HepG2 (cell line): ENCODE results near the gene GSC. TPM values are rescaled to one million over a fixed set of nuclear protein-coding genes. Genes with fewer than 3 reads are reported as not detected.

Source experiments
- ATAC-seq: fragments of 200-7000 bp; cut with Tn5 transposase; 3 replicates; pipeline ENCODE4 v1.9.1; 2020; ENCODE audit warnings: mild to moderate bottlenecking, moderate library complexity
- BruUV-seq: library from RNA; stranded (reverse); fragments of 400-500 nt; replicated peaks from 2 replicates; lab custom pipeline; 2021; lab: Mats Ljungman, UMichigan
- CTCF ChIA-PET: fragments of 300-600 bp; formaldehyde crosslinking; extraction: SDS; loops from one replicate; lab custom pipeline; 2021; ENCODE audit warnings: low total read pairs, inconsistent platforms, low intra/inter-chr PET ratio; lab: Yijun Ruan, JAX
- POLR2A ChIA-PET: fragments of 350-600 bp; sonication (Branson Sonifier 250); formaldehyde crosslinking; loops from one replicate; lab custom pipeline; 2020; ENCODE audit warnings: antibody characterized with exemption, inconsistent platforms; lab: Yijun Ruan, JAX
- DNase-seq: peaks from one replicate; pipeline ENCODE4 v3.0.0-alpha.2; 2015; ENCODE audit warnings: low spot score
- FAIRE-seq: peaks from 3 replicates; lab custom pipeline; 2011; peaks lifted over from hg19 to GRCh38; lab: Jason Lieb, UNC
- H2AFZ ChIP-seq: one replicate; pipeline ENCODE4 v1.6.1; 2011; ENCODE audit warnings: low read length, inconsistent platforms
- H3K27ac ChIP-seq: fragments of 300-600 bp; 3 replicates; pipeline ENCODE4 v1.8.0; 2011; ENCODE audit warnings: mixed run types, mild to moderate bottlenecking, mixed read lengths, low read length, inconsistent platforms; ENCODE audit not compliant: insufficient read depth; ENCODE audit errors: extremely low read length
- H3K27me3 ChIP-seq, 2 experiments: fragments of 200-600 bp in 1 of 2; 2 replicates in 1 of 2; 3 replicates in 1 of 2; pipeline versions ENCODE4 v1.6.0 to v1.8.0; 2011; ENCODE audit warnings: low read length in 2 of 2, mild to moderate bottlenecking in 2 of 2, moderate library complexity in 2 of 2, inconsistent platforms in 1 of 2; ENCODE audit not compliant: insufficient read depth in 2 of 2, control insufficient read depth in 1 of 2
- H3K36me3 ChIP-seq, 2 experiments: fragments of 200-600 bp in 1 of 2; replicated peaks in 1 of 2; 2 replicates in 1 of 2; 3 replicates in 1 of 2; pipeline versions ENCODE4 v1.5.1 to v1.8.0; 2011; ENCODE audit warnings: low read length in 2 of 2, inconsistent platforms in 1 of 2; ENCODE audit not compliant: insufficient read depth in 2 of 2, control insufficient read depth in 1 of 2
- H3K4me1 ChIP-seq: 2 replicates; pipeline ENCODE4 v1.5.1; 2012; ENCODE audit warnings: low read length, inconsistent platforms; ENCODE audit not compliant: insufficient read depth
- H3K4me2 ChIP-seq: 2 replicates; pipeline ENCODE4 v1.6.0; 2011; ENCODE audit warnings: low read depth, low read length, inconsistent platforms
- H3K4me3 ChIP-seq, 3 experiments: fragments of 200-600 bp in 1 of 3; sonication (generic), shearing (Covaris generic) in 1 of 3; replicated peaks in 1 of 3; 2 replicates each; pipeline ENCODE4 v1.5.1; 2011 to 2016; ENCODE audit warnings: low read length in 3 of 3, inconsistent platforms in 2 of 3, low read depth in 2 of 3, mild to moderate bottlenecking in 2 of 3, control low read depth in 1 of 3, mixed read lengths in 1 of 3; ENCODE audit not compliant: insufficient read depth in 1 of 3
- H3K79me2 ChIP-seq: one replicate; pipeline ENCODE4 v1.6.1; 2011; ENCODE audit warnings: low read length, inconsistent platforms; ENCODE audit not compliant: insufficient read depth
- H3K9ac ChIP-seq: 2 replicates; pipeline ENCODE4 v1.6.0; 2011; ENCODE audit warnings: mild to moderate bottlenecking, low read depth, low read length, inconsistent platforms; ENCODE audit not compliant: insufficient read depth
- H3K9me3 ChIP-seq: 2 replicates; pipeline ENCODE4 v1.5.1; 2012; ENCODE audit warnings: mild to moderate bottlenecking, low read length
- H4K20me1 ChIP-seq: 2 replicates; pipeline ENCODE4 v1.6.0; 2011; ENCODE audit warnings: inconsistent platforms, mild to moderate bottlenecking, low read length, moderate library complexity; ENCODE audit not compliant: insufficient read depth
- PAX8 ChIP-seq: sonication (generic); formaldehyde crosslinking; IDR thresholded peaks from 2 replicates; pipeline ENCODE4 v1.8.0; 2022; ENCODE audit warnings: mild to moderate bottlenecking, missing genetic modification reagents, borderline replicate concordance
- PHF5A ChIP-seq: IDR thresholded peaks from one replicate; pipeline ENCODE4 v1.6.1; 2018; ENCODE audit warnings: low read depth, missing genetic modification reagents; ENCODE audit not compliant: unreplicated experiment
- SNAPC5 ChIP-seq: sonication (generic); formaldehyde crosslinking; IDR thresholded peaks from 2 replicates; pipeline ENCODE4 v1.8.1; 2023; ENCODE audit warnings: mild to moderate bottlenecking, missing genetic modification reagents, borderline replicate concordance
- ZNF484 ChIP-seq: sonication (generic); formaldehyde crosslinking; IDR thresholded peaks from 2 replicates; pipeline ENCODE4 v1.5.1; 2020; ENCODE audit warnings: mild to moderate bottlenecking, low read depth, missing genetic modification reagents, borderline replicate concordance
- ZNF570 ChIP-seq: sonication (generic); formaldehyde crosslinking; IDR thresholded peaks from 2 replicates; pipeline ENCODE4 v1.4.0; 2020; ENCODE audit warnings: mild to moderate bottlenecking, missing genetic modification reagents, borderline replicate concordance
- ZNF709 ChIP-seq: sonication (generic); formaldehyde crosslinking; IDR thresholded peaks from 2 replicates; pipeline ENCODE4 v1.5.0; 2020; ENCODE audit warnings: mild to moderate bottlenecking, missing genetic modification reagents
- WGBS: methylation state at CpG from one replicate; pipeline ENCODE4 v1.1.6; 2017; ENCODE audit warnings: low lambda C conversion rate; 5-methylcytosine and 5-hydroxymethylcytosine counted together
- in situ Hi-C: cut with HindIII; loops from 2 replicates; pipeline ENCODE4 v1.10.0; 2017; ENCODE audit warnings: low pct_unique_long_range_greater_than_20kb; ENCODE audit not compliant: extremely low pct_ligation_motif_present
- intact Hi-C: fragments of 100-400 bp; cut with micrococcal nuclease; formaldehyde crosslinking; loops from one replicate; pipeline ENCODE4 v1.10.0; 2022; ENCODE audit not compliant: unreplicated experiment
- polyA plus RNA-seq, 8 experiments: library from polyadenylated mRNA; depleted of rRNA in 3 of 8; stranded (reverse) in 7 of 8; unstranded in 1 of 8; fragments of >200 nt; fragmentation: Illumina TruSeq in 4 of 8; extraction: Trizol in 4 of 8; gene quantifications; 2 replicates each; pipeline versions ENCODE4 v1.2.1 to v1.2.3, GENCODE V29; 2011 to 2016; ENCODE audit warnings: low read depth in 4 of 8, missing spikeins in 1 of 8, mixed read lengths in 1 of 8; ENCODE audit not compliant: insufficient read depth in 1 of 8
- total RNA-seq, 5 experiments: library from RNA; depleted of rRNA; stranded (reverse); fragments of >200 nt; fragmentation: Illumina TruSeq; extraction: Trizol; gene quantifications; 2 replicates each; pipeline ENCODE4 v1.2.3, GENCODE V29; 2016; ENCODE audit warnings: low read depth in 1 of 5
- TF ChIP-seq, protein P1 (sequence below), 2 experiments: sonication (generic) in 1 of 2; formaldehyde crosslinking in 1 of 2; IDR thresholded peaks; 2 replicates each; pipeline versions ENCODE4 v1.4.0 to v1.6.1; 2016 to 2020; ENCODE audit warnings: borderline replicate concordance in 1 of 2, low read depth in 1 of 2, mild to moderate bottlenecking in 1 of 2, missing genetic modification reagents in 1 of 2

The GSC gene
- total and polyA plus RNA-seq, 2 of the 13 experiments (the other 11 are each of a cell fraction or from before 2014, with no cell fraction given) = not detected

DNA sequence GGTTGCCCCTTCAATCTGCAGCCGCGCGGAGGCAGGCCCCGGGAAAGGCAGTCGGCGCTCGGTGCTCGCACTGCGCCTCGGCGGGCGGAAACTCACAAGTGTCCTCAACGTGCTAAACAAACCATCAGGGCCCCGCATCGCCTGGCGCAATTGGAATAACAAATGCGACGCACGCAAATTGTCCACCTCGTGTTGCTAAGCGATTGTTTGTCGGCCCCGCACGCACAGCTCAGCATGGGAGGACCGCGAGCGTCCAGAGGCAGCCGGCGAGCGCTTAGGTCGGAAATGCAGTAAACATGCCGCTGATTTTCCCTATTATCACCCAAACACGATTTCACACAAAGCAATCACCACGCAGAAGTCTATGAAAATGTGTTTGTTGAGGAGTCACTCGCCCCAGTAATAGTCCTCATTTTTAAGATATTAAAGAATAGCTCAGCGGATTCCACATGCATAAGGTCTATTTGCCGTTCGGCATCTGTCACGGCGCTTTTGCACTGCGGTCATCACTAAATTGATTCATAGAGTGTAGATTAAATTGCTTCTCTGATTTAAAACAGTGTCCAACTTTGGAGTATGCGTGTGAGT lies 3.2 kb upstream of the GSC start:
- Histone ChIP-seq H4K20me1 (no peaks in the 10 kb centered on the region), H3K9ac (no peak overlapping the region), H3K36me3 (no peaks in the 10 kb centered on the region), H3K4me1 (peaks cover 14% of the 10 kb centered on the region), H3K9me3 (no peaks in the 10 kb centered on the region), H3K4me3 (no peak overlapping the region), H3K27ac (no peak overlapping the region), H3K79me2 (no peaks in the 10 kb centered on the region), H2AFZ (no peak overlapping the region), H3K4me2 (no peak overlapping the region), H3K27me3 (peaks cover 11 to 90% of the 10 kb centered on the region in 2 experiments)
- ChIA-PET POLR2A (no interaction called here), CTCF (no interaction called here)
- intact Hi-C loops = no loop called here
- BruUV-seq = no TSS peak
- in situ Hi-C loops = no loop called here
- no peak for DNase-seq
- WGBS = 86% methylated on average over 42 of the region's 42 CpGs
- no peak for ATAC-seq
- no peak for TF ChIP-seq PAX8 (CRISPR knock-in tag)
- FAIRE-seq = no peak

GRCh38 chr14:94772548-94772947 lies 2.6 kb upstream of the GSC start:
- FAIRE-seq (no peak), ATAC-seq (no peak), DNase-seq (no peak)
- no TSS peak for BruUV-seq
- in situ Hi-C loops = no loop called here
- intact Hi-C loops = no loop called here
- no peak overlapping the region for H3K9ac ChIP-seq
- no peak overlapping the region for H3K27ac ChIP-seq
- no peaks in the 10 kb centered on the region for H3K36me3 ChIP-seq
- no peak overlapping the region for H3K4me2 ChIP-seq
- ChIA-PET CTCF (no interaction called here), POLR2A (no interaction called here)
- no peak overlapping the region for H3K4me3 ChIP-seq
- WGBS = 64% methylated on average over 8 of the region's 8 CpGs
- H3K27me3 ChIP-seq = peaks cover 12 to 93% of the 10 kb centered on the region in 2 experiments
- no peaks in the 10 kb centered on the region for H3K9me3 ChIP-seq
- peaks cover 14% of the 10 kb centered on the region for H3K4me1 ChIP-seq
- H4K20me1 ChIP-seq = no peaks in the 10 kb centered on the region
- H2AFZ ChIP-seq = no peak overlapping the region
- TF ChIP-seq, protein P1, sequence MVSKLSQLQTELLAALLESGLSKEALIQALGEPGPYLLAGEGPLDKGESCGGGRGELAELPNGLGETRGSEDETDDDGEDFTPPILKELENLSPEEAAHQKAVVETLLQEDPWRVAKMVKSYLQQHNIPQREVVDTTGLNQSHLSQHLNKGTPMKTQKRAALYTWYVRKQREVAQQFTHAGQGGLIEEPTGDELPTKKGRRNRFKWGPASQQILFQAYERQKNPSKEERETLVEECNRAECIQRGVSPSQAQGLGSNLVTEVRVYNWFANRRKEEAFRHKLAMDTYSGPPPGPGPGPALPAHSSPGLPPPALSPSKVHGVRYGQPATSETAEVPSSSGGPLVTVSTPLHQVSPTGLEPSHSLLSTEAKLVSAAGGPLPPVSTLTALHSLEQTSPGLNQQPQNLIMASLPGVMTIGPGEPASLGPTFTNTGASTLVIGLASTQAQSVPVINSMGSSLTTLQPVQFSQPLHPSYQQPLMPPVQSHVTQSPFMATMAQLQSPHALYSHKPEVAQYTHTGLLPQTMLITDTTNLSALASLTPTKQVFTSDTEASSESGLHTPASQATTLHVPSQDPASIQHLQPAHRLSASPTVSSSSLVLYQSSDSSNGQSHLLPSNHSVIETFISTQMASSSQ (IDR thresholded peaks at IDR 0.05; ENCODE audit: low read depth) = no peak
- TF ChIP-seq, protein P1 (CRISPR knock-in tag; IDR thresholded peaks at IDR 0.05; ENCODE audit: borderline replicate concordance) = no peak
- no peak for TF ChIP-seq ZNF570 (CRISPR knock-in tag)
- no peak for TF ChIP-seq PHF5A (CRISPR knock-in tag)
- no peak for TF ChIP-seq ZNF709
- TF ChIP-seq SNAPC5 = no peak
- TF ChIP-seq ZNF484 (CRISPR knock-in tag) = no peak
- H3K79me2 ChIP-seq = no peaks in the 10 kb centered on the region
